ENCODE measurements around the gene RMDN2.

The RMDN2 gene

GRCh38 chr2:38056216-38056615 is 131.1 kb downstream of the RMDN2 start:
- no peak for FAIRE-seq

DNA sequence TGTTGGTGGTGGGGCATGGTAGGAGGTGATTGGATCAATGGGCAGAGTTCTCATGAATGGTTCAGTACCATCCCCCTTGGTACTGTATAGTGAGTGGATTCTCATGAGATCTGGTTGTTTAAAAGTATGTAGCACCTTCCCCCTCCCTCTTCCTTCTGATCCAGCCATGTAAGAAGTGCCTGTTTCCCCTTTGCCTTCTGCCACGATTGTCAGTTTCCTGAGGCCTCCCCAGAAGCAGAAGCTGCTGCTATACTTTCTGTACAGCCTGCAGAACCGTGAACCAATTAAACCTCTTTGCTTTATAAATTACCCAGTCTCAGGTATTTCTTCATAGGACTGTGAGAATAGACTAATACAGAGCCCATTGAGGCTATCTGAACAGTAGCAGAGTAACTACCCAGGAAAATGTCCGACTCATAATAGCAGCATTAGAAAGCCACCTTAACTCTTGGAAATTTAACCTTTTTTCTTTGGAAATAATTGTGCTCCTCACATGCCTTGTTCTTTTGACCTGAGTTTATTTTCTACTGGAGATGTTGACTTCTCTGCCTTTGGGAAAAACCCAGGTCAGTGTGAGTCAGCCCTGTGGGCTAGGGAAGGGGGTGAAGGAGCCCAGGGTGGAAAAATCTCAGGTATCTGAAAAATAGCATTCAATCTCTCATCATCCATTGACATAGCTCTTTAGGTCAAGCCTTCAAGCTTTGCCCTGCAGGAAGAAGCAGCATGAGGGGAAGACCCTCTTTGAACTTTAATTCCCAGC is 132.7 kb downstream of the RMDN2 start:
- FAIRE-seq, result no peak

DNA sequence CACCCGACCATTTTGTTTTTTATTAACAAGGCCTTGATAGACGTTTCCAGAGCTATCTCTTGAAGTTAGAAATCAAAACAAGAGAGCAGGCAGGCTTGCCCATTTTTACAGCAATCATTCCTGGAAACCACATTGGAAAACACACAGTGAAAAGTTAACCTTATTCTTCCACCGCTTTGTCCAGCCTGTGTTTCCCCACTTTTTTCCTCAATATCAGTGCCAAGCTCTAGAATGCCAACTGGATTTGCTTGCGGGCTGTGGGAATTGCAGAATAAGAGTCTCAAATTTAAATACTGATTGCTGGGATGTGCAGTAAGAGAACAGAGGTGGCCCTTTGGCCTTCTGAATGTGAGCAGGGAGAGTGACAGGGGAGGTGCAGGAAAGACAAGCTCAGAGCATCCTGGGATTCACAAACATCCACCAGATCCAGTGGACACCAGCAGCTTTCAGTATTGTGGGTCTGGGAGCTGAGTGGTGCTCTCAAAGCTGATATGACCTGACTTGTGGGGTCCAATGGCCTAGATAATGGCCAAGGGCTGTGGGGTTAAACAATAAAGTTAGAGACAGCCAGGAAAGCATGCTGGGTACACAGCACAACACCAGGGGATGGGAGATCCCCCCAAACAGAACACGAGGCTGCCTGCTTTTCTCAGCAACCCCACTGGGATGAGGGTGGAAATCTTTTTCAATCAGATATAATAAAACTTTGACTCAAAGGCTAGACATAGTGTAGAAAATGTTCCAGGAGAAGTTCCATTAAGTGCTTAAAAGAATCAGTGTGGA is 135.3 kb downstream of the RMDN2 start:
- no peak for FAIRE-seq

DNA sequence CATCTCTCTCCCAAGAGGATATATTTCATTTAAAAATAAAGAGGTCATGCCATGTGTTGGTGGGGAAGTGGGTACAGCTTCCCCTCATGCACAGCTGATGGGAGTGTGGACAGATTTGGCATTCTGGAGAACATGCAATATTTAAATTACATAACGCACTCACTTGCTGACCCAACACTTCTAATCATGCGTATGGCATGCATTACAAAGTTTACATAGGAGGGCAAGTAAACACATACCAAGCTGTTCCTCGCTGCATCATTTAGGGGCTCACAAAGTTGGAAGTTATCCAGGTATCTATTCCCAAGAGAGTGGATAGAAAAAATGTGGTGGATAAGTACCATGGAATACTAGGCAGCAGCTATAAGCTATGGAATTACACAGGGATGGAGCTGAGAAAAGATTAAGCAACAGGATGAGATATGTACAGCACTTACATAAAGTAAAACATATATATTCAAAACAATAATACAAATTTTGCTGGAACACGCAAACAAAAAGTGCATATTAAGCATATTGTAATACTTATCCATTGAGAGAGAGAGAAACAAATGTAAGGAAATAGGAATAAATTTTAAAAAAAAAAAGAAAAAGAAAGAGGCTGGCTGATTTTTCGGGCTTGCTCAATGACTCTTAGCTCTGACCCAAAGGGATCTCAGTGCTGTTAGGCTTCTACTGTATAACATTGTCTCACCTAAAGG is 139.9 kb downstream of the RMDN2 start:
- no peak for FAIRE-seq

- no peak for FAIRE-seq
These were observed 140.5 kb downstream of the RMDN2 start for GRCh38 chr2:38065502-38066135.

DNA sequence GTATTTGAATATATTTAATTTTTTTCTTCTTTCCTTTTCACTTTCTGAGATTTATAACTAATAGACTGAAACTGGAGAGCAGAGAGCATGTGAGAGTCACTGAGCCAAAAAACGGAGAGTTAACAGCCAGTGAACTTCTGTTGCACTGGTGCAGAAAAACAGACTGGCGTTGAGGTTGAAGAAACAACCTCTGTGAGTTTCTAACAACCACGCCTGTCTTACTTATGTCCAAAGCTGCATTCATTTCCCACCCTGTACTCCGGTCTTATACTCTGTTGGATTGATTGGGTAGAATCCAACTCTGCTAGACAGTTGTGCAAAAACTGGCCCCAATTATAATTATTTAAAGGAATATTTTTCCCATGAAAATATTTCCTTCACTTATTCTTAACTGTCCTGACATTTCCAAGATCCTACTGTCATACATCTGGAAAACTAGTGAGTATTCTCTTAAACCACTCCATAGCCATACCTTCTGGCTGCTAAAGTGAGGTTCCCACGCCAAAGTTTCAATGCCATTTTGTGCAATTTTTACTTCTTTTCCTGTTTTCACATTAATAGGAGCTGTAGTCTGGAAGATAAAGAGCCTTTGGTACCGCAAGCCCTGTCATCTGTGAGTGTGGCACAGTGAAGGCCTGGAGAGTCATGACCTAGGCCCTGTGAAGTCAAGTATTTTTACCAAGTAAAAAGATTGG is 141.5 kb downstream of the RMDN2 start:
- no peak for FAIRE-seq

Measured in colon (tissue), 2 donors.